Measurements from ENCODE around the gene RFT1. TPM values are rescaled to one million over a fixed set of nuclear protein-coding genes. Genes with fewer than 3 reads are reported as not detected.

Gene RFT1
- total and polyA plus RNA-seq, 2 of the 13 experiments (the other 11 are each of a cell fraction or from before 2014, with no cell fraction given), result 23.2 to 37.0 TPM

DNA sequence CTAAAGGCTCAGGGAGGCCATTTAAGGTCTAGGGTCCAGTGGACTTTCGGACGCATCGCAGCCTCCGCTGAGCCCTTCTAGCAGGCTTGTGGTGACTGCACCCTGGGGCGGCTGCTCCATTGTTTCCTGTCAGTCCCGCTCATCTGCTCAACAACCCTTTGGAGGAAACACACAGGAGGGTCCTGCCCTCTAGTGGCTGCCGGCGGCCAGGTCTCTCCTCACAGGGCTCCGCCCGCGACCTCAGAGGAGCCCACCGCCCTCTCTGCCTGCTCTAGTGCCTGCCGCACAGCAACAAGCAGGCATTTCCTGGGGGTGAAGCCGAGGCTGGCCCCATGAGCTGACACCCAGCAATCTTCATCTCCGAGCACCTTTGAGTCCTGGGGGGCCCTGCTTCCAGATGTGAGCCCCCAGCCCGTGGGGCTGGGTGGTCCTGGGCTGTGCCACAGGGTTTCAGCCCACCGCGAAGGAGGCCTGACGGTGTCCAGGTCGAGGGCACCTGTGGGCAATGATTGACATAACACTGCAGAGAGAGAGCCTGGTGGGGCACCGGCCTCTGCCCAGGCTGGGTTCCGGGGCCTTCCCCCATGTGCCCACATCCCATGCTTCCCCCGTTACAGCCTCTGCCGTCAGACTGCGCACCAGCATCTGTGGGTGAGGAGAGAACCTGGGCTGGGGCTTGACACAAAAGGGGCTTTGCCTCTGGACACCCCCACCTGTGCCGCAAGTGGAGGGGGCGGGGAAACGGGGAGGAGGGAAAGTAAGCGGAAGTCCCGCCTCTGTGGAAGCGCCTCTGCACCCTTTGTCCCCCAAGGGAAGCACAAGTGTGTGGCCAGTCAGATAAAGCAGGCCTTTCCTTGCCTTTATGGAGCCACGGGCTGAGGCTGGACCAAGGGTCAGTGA is 57.3 kb downstream of the RFT1 start (continued):
- TF ChIP-seq, protein P1, sequence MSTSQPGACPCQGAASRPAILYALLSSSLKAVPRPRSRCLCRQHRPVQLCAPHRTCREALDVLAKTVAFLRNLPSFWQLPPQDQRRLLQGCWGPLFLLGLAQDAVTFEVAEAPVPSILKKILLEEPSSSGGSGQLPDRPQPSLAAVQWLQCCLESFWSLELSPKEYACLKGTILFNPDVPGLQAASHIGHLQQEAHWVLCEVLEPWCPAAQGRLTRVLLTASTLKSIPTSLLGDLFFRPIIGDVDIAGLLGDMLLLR (CRISPR knock-in tag; IDR thresholded peaks at IDR 0.05), result peak; percentile 56
- TF ChIP-seq, protein P2, sequence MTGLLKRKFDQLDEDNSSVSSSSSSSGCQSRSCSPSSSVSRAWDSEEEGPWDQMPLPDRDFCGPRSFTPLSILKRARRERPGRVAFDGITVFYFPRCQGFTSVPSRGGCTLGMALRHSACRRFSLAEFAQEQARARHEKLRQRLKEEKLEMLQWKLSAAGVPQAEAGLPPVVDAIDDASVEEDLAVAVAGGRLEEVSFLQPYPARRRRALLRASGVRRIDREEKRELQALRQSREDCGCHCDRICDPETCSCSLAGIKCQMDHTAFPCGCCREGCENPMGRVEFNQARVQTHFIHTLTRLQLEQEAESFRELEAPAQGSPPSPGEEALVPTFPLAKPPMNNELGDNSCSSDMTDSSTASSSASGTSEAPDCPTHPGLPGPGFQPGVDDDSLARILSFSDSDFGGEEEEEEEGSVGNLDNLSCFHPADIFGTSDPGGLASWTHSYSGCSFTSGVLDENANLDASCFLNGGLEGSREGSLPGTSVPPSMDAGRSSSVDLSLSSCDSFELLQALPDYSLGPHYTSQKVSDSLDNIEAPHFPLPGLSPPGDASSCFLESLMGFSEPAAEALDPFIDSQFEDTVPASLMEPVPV (CRISPR knock-in tag; IDR thresholded peaks at IDR 0.05), result no peak
- TF ChIP-seq SMARCE1 (IDR thresholded peaks at IDR 0.05; ENCODE audit: borderline replicate concordance) (no peak), SMYD3 (CRISPR knock-in tag; IDR thresholded peaks at IDR 0.05) (no peak), SATB2 (CRISPR knock-in tag; IDR thresholded peaks at IDR 0.05) (no peak), FOXK2 (IDR thresholded peaks at IDR 0.05) (no peak), PAWR (CRISPR knock-in tag; IDR thresholded peaks at IDR 0.05; ENCODE audit: borderline replicate concordance) (no peak), ZFY (CRISPR knock-in tag; IDR thresholded peaks at IDR 0.05) (peak; percentile 77), ZMYM2 (CRISPR knock-in tag; IDR thresholded peaks at IDR 0.05) (0 out of 2 replicates have a peak, but pooled peaks have one; percentile 31), CHD2 (IDR thresholded peaks at IDR 0.05; ENCODE audit: low read depth, low read length) (peak; percentile 31; the same call in 1 of the 2 replicates), ZZZ3 (CRISPR knock-in tag; IDR thresholded peaks at IDR 0.05; ENCODE audit: borderline replicate concordance) (no peak), ZNF607 (CRISPR knock-in tag; IDR thresholded peaks at IDR 0.05; ENCODE audit: borderline replicate concordance) (no peak), ZNF891 (CRISPR knock-in tag; IDR thresholded peaks at IDR 0.05) (peak; percentile 73; the same call in 1 of the 2 replicates), ZNF788 (CRISPR knock-in tag; IDR thresholded peaks at IDR 0.05; ENCODE audit: borderline replicate concordance) (no peak; the same call in 1 of the 2 replicates), ZFP37 (CRISPR knock-in tag; IDR thresholded peaks at IDR 0.05; ENCODE audit: borderline replicate concordance) (no peak; the same call in 1 of the 2 replicates)
- TF ChIP-seq, protein P3, sequence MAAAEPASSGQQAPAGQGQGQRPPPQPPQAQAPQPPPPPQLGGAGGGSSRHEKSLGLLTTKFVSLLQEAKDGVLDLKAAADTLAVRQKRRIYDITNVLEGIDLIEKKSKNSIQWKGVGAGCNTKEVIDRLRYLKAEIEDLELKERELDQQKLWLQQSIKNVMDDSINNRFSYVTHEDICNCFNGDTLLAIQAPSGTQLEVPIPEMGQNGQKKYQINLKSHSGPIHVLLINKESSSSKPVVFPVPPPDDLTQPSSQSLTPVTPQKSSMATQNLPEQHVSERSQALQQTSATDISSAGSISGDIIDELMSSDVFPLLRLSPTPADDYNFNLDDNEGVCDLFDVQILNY (CRISPR knock-in tag; conservative IDR thresholded peaks at IDR 0.05), result no peak
- TF ChIP-seq, protein P4, sequence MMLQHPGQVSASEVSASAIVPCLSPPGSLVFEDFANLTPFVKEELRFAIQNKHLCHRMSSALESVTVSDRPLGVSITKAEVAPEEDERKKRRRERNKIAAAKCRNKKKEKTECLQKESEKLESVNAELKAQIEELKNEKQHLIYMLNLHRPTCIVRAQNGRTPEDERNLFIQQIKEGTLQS (CRISPR knock-in tag; IDR thresholded peaks at IDR 0.05), result no peak
- TF ChIP-seq, protein P5, sequence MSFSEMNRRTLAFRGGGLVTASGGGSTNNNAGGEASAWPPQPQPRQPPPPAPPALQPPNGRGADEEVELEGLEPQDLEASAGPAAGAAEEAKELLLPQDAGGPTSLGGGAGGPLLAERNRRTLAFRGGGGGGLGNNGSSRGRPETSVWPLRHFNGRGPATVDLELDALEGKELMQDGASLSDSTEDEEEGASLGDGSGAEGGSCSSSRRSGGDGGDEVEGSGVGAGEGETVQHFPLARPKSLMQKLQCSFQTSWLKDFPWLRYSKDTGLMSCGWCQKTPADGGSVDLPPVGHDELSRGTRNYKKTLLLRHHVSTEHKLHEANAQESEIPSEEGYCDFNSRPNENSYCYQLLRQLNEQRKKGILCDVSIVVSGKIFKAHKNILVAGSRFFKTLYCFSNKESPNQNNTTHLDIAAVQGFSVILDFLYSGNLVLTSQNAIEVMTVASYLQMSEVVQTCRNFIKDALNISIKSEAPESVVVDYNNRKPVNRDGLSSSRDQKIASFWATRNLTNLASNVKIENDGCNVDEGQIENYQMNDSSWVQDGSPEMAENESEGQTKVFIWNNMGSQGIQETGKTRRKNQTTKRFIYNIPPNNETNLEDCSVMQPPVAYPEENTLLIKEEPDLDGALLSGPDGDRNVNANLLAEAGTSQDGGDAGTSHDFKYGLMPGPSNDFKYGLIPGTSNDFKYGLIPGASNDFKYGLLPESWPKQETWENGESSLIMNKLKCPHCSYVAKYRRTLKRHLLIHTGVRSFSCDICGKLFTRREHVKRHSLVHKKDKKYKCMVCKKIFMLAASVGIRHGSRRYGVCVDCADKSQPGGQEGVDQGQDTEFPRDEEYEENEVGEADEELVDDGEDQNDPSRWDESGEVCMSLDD (CRISPR knock-in tag; IDR thresholded peaks at IDR 0.05; ENCODE audit: borderline replicate concordance), result no peak
